GM23338 (cell line): Measurements from ENCODE around the gene NT5C2. TPM values are rescaled to one million over a fixed set of nuclear protein-coding genes. Genes with fewer than 3 reads are reported as not detected.
A peak's percentile ranks its signal among the peaks of the same experiment; 100 is the strongest.

Source experiments
- ATAC-seq: fragments of 200-7000 bp; cut with Tn5 transposase; 3 replicates; pipeline ENCODE4 v1.9.1; 2020
- DNase-seq: peaks from one replicate; pipeline ENCODE4 v3.0.0-alpha.2; 2015; ENCODE audit warnings: low spot score
- H2AFZ ChIP-seq: fragments of 200-600 bp; sonication (generic); 2 replicates; pipeline ENCODE4 v1.8.0; 2016; ENCODE audit warnings: antibody characterized with exemption, mild to moderate bottlenecking, moderate library complexity
- H3F3A ChIP-seq: fragments of 200-600 bp; sonication (generic); replicated peaks from 2 replicates; pipeline ENCODE4 v1.8.0; 2017; ENCODE audit warnings: antibody characterized with exemption, mixed run types, low read depth
- H3K27ac ChIP-seq: fragments of 200-600 bp; sonication (generic); 2 replicates; pipeline ENCODE4 v1.6.1; 2016; ENCODE audit warnings: low read depth
- H3K27me3 ChIP-seq: fragments of 200-600 bp; sonication (generic); 2 replicates; pipeline ENCODE4 v1.8.0; 2016; ENCODE audit warnings: mild to moderate bottlenecking, mixed run types, moderate library complexity; ENCODE audit not compliant: insufficient read depth
- H3K36me3 ChIP-seq: fragments of 200-600 bp; sonication (generic); 2 replicates; pipeline ENCODE4 v1.8.0; 2016; ENCODE audit warnings: mild to moderate bottlenecking; ENCODE audit not compliant: insufficient read depth
- H3K4me1 ChIP-seq: fragments of 200-600 bp; sonication (generic); 2 replicates; pipeline ENCODE4 v1.8.0; 2016; ENCODE audit warnings: mild to moderate bottlenecking, moderate library complexity; ENCODE audit not compliant: insufficient read depth
- H3K4me2 ChIP-seq: fragments of 200-600 bp; sonication (generic); 2 replicates; pipeline ENCODE4 v1.7.1; 2017; ENCODE audit warnings: mixed run types
- H3K4me3 ChIP-seq: fragments of 200-600 bp; sonication (generic); 2 replicates; pipeline ENCODE4 v1.6.1; 2016; ENCODE audit warnings: mixed run types
- H3K79me2 ChIP-seq: fragments of 200-600 bp; sonication (generic); replicated peaks from 2 replicates; pipeline ENCODE4 v1.8.0; 2017; ENCODE audit warnings: mild to moderate bottlenecking; ENCODE audit not compliant: insufficient read depth
- H3K9me2 ChIP-seq: fragments of 200-600 bp; sonication (generic); 2 replicates; pipeline ENCODE4 v1.8.0; 2017; ENCODE audit not compliant: insufficient read depth
- H4K20me1 ChIP-seq: fragments of 200-600 bp; sonication (generic); replicated peaks from 2 replicates; pipeline ENCODE4 v1.8.0; 2017; ENCODE audit warnings: mild to moderate bottlenecking; ENCODE audit not compliant: insufficient read depth
- H3K27ac Mint-ChIP-seq: 2 replicates; pipeline ENCODE4 v1.8.0; 2020; ENCODE audit warnings: inconsistent platforms, mild to moderate bottlenecking, moderate library complexity, mixed read lengths
- H3K27me3 Mint-ChIP-seq: 3 replicates; pipeline ENCODE4 v1.8.0; 2022; ENCODE audit warnings: low read depth, mild to moderate bottlenecking, moderate library complexity, mixed read lengths, inconsistent platforms; ENCODE audit not compliant: insufficient read depth, poor library complexity
- H3K36me3 Mint-ChIP-seq: 3 replicates; pipeline ENCODE4 v1.8.0; 2021; ENCODE audit warnings: low read depth, mild to moderate bottlenecking, inconsistent platforms, moderate library complexity, mixed read lengths
- H3K4me1 Mint-ChIP-seq: 3 replicates; pipeline ENCODE4 v1.8.0; 2020; ENCODE audit warnings: mild to moderate bottlenecking, inconsistent platforms, mixed read lengths
- H3K4me3 Mint-ChIP-seq: 3 replicates; pipeline ENCODE4 v1.8.0; 2021; ENCODE audit warnings: moderate library complexity, mild to moderate bottlenecking, inconsistent platforms, mixed read lengths
- H3K9me3 Mint-ChIP-seq: 3 replicates; pipeline ENCODE4 v1.8.0; 2020; ENCODE audit warnings: moderate library complexity, mild to moderate bottlenecking, inconsistent platforms, mixed read lengths
- CREB1 ChIP-seq: fragments of 250-450 bp; sonication (Bioruptor Pico); IDR thresholded peaks from 2 replicates; pipeline ENCODE4 v1.5.0; 2020; ENCODE audit warnings: low read depth, mild to moderate bottlenecking, moderate library complexity
- CTCF ChIP-seq, 2 experiments: fragments of 200-600 bp in 1 of 2; sonication (generic) in 1 of 2; conservative IDR thresholded peaks; 2 replicates each; pipeline versions ENCODE4 v1.5.1 to v1.6.1; 2016 to 2017; ENCODE audit warnings: antibody characterized with exemption in 2 of 2, low read depth in 2 of 2, mild to moderate bottlenecking in 2 of 2, moderate library complexity in 1 of 2
- EZH2 ChIP-seq: fragments of 200-600 bp; sonication (generic); IDR thresholded peaks from one replicate; pipeline ENCODE4 v1.8.0; 2017; ENCODE audit warnings: antibody characterized with exemption, mild to moderate bottlenecking, low read depth; ENCODE audit not compliant: unreplicated experiment
- POLR2AphosphoS5 ChIP-seq: IDR thresholded peaks from 2 replicates; pipeline ENCODE4 v1.6.1; 2016; ENCODE audit warnings: antibody characterized with exemption, low read depth
- ZNF114 ChIP-seq: fragments of 250-450 bp; sonication (Bioruptor Pico); IDR thresholded peaks from 2 replicates; pipeline ENCODE4 v1.5.0; 2020; ENCODE audit warnings: mild to moderate bottlenecking, moderate library complexity
- polyA plus RNA-seq: library from polyadenylated mRNA; unstranded; fragments of >200 nt; fragmentation: Nextera tagmentation; extraction: Ambion mirVana; gene quantifications from 2 replicates; pipeline ENCODE4 v1.2.1, GENCODE V29; 2016
- total RNA-seq: library from RNA; depleted of rRNA; stranded (reverse); fragments of >200 nt; shearing (Covaris generic); gene quantifications from 2 replicates; pipeline ENCODE4 v1.2.3, GENCODE V29; 2014
- TF ChIP-seq, protein P1 (sequence below): IDR thresholded peaks from one replicate; pipeline ENCODE4 v1.6.1; 2018; ENCODE audit warnings: antibody characterized with exemption; ENCODE audit not compliant: unreplicated experiment
- TF ChIP-seq, protein P2 (sequence below): fragments of 250-450 bp; sonication (Bioruptor Pico); IDR thresholded peaks from 2 replicates; pipeline ENCODE4 v1.5.0; 2020; ENCODE audit warnings: mild to moderate bottlenecking, moderate library complexity

The NT5C2 gene
- total and polyA plus RNA-seq, 2 experiments from 2014 or later = 33.9 to 85.4 TPM

DNA sequence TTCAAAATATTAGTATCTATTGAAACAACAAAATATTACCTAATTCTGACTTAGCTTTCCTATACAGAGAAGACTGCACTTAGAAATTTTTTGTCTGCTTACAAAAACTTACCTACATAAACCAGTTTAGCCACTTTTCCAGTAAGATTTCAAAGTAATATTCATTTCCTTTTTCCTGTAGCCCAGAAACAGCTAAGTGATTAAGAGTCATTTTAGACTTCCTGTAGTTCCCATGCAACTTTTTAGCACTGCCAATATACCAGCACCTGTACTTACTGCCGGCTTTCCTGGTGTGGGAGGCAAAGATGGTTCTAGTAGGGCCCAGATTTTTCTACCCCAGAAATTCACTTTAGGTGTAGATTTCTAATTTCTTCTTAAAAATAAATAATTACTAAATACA is 21.8 kb downstream of the NT5C2 start (continued):
- TF ChIP-seq, protein P1, sequence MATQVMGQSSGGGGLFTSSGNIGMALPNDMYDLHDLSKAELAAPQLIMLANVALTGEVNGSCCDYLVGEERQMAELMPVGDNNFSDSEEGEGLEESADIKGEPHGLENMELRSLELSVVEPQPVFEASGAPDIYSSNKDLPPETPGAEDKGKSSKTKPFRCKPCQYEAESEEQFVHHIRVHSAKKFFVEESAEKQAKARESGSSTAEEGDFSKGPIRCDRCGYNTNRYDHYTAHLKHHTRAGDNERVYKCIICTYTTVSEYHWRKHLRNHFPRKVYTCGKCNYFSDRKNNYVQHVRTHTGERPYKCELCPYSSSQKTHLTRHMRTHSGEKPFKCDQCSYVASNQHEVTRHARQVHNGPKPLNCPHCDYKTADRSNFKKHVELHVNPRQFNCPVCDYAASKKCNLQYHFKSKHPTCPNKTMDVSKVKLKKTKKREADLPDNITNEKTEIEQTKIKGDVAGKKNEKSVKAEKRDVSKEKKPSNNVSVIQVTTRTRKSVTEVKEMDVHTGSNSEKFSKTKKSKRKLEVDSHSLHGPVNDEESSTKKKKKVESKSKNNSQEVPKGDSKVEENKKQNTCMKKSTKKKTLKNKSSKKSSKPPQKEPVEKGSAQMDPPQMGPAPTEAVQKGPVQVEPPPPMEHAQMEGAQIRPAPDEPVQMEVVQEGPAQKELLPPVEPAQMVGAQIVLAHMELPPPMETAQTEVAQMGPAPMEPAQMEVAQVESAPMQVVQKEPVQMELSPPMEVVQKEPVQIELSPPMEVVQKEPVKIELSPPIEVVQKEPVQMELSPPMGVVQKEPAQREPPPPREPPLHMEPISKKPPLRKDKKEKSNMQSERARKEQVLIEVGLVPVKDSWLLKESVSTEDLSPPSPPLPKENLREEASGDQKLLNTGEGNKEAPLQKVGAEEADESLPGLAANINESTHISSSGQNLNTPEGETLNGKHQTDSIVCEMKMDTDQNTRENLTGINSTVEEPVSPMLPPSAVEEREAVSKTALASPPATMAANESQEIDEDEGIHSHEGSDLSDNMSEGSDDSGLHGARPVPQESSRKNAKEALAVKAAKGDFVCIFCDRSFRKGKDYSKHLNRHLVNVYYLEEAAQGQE = no peak
- no peak for TF ChIP-seq CREB1

DNA sequence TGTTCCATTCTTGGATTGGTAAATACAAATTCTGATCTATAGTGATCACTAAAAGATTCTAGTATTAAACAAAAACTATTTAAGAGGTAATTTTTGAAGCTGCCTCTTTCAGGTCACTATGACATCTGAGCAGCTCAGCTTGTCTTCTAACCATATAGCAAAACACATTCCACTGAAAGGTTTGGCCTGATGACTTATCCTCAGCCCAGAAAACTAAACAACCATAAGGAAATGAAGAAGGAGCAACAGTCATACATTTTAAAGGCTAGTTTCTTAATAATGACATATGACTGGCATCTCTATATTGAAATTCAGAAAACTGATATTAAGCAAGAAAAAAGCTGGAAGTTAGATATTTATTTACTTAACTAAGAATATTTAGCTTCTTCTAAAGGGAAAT is 24.6 kb downstream of the NT5C2 start:
- peaks cover 41% of the 10 kb centered on the region for H3K79me2 ChIP-seq
- DNase-seq (no peak), ATAC-seq (no peak)
- no peak overlapping the region for H3K4me3 ChIP-seq
- no peak overlapping the region for H3K4me3 Mint-ChIP-seq
- peaks cover 6% of the 10 kb centered on the region; the same call in 1 of the 3 replicates for H3K9me3 Mint-ChIP-seq
- no peaks in the 10 kb centered on the region for H3K9me2 ChIP-seq
- peak overlapping the region; percentile 14; the same call in 1 of the 2 replicates for H3K27ac Mint-ChIP-seq
- H4K20me1 ChIP-seq = peaks cover 10% of the 10 kb centered on the region; the same call in 1 of the 2 replicates
- H3K4me1 ChIP-seq = no peaks in the 10 kb centered on the region
- no peak overlapping the region for H3K4me2 ChIP-seq
- no peaks in the 10 kb centered on the region; the same call in 1 of the 2 replicates for H3F3A ChIP-seq
- 0 out of 2 replicates have a peak overlapping the region, but pooled peaks have one; percentile 51 for H3K27ac ChIP-seq
- TF ChIP-seq CTCF (conservative IDR thresholded peaks at IDR 0.05; ENCODE audit: low read depth in 2 of 2) = no peak
- TF ChIP-seq EZH2 = no peak
- no peak for TF ChIP-seq POLR2AphosphoS5
- no peak for TF ChIP-seq ZNF114 (CRISPR knock-in tag)
- TF ChIP-seq, protein P2, sequence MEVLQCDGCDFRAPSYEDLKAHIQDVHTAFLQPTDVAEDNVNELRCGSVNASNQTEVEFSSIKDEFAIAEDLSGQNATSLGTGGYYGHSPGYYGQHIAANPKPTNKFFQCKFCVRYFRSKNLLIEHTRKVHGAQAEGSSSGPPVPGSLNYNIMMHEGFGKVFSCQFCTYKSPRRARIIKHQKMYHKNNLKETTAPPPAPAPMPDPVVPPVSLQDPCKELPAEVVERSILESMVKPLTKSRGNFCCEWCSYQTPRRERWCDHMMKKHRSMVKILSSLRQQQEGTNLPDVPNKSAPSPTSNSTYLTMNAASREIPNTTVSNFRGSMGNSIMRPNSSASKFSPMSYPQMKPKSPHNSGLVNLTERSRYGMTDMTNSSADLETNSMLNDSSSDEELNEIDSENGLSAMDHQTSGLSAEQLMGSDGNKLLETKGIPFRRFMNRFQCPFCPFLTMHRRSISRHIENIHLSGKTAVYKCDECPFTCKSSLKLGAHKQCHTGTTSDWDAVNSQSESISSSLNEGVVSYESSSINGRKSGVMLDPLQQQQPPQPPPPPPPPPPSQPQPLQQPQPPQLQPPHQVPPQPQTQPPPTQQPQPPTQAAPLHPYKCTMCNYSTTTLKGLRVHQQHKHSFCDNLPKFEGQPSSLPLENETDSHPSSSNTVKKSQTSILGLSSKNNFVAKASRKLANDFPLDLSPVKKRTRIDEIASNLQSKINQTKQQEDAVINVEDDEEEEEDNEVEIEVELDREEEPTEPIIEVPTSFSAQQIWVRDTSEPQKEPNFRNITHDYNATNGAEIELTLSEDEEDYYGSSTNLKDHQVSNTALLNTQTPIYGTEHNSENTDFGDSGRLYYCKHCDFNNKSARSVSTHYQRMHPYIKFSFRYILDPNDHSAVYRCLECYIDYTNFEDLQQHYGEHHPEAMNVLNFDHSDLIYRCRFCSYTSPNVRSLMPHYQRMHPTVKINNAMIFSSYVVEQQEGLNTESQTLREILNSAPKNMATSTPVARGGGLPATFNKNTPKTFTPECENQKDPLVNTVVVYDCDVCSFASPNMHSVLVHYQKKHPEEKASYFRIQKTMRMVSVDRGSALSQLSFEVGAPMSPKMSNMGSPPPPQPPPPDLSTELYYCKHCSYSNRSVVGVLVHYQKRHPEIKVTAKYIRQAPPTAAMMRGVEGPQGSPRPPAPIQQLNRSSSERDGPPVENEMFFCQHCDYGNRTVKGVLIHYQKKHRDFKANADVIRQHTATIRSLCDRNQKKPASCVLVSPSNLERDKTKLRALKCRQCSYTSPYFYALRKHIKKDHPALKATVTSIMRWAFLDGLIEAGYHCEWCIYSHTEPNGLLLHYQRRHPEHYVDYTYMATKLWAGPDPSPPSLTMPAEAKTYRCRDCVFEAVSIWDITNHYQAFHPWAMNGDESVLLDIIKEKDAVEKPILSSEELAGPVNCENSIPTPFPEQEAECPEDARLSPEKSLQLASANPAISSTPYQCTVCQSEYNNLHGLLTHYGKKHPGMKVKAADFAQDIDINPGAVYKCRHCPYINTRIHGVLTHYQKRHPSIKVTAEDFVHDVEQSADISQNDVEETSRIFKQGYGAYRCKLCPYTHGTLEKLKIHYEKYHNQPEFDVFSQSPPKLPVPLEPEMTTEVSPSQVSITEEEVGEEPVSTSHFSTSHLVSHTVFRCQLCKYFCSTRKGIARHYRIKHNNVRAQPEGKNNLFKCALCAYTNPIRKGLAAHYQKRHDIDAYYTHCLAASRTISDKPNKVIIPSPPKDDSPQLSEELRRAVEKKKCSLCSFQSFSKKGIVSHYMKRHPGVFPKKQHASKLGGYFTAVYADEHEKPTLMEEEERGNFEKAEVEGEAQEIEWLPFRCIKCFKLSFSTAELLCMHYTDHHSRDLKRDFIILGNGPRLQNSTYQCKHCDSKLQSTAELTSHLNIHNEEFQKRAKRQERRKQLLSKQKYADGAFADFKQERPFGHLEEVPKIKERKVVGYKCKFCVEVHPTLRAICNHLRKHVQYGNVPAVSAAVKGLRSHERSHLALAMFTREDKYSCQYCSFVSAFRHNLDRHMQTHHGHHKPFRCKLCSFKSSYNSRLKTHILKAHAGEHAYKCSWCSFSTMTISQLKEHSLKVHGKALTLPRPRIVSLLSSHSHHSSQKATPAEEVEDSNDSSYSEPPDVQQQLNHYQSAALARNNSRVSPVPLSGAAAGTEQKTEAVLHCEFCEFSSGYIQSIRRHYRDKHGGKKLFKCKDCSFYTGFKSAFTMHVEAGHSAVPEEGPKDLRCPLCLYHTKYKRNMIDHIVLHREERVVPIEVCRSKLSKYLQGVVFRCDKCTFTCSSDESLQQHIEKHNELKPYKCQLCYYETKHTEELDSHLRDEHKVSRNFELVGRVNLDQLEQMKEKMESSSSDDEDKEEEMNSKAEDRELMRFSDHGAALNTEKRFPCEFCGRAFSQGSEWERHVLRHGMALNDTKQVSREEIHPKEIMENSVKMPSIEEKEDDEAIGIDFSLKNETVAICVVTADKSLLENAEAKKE (CRISPR knock-in tag) = no peak
- TF ChIP-seq, protein P1 = no peak
- TF ChIP-seq CREB1 = no peak
- H3K36me3 ChIP-seq = peaks cover 15% of the 10 kb centered on the region
- peaks cover 2% of the 10 kb centered on the region for H3K27me3 Mint-ChIP-seq
- peaks cover 39% of the 10 kb centered on the region for H3K36me3 Mint-ChIP-seq
- H3K27me3 ChIP-seq = no peaks in the 10 kb centered on the region
- H3K4me1 Mint-ChIP-seq = 0 out of 3 replicates have a peak, but pooled peaks cover 2% of the 10 kb centered on the region
- H2AFZ ChIP-seq = no peak overlapping the region
